ENCODE measurements around the gene PLXNA2. TPM values are rescaled to one million over a fixed set of nuclear protein-coding genes. Genes with fewer than 3 reads are reported as not detected.
A peak's percentile ranks its signal among the peaks of the same experiment; 100 is the strongest.

The PLXNA2 gene
- total RNA-seq, 2 experiments from 2014 or later = 1.1 to 1.2 TPM

DNA sequence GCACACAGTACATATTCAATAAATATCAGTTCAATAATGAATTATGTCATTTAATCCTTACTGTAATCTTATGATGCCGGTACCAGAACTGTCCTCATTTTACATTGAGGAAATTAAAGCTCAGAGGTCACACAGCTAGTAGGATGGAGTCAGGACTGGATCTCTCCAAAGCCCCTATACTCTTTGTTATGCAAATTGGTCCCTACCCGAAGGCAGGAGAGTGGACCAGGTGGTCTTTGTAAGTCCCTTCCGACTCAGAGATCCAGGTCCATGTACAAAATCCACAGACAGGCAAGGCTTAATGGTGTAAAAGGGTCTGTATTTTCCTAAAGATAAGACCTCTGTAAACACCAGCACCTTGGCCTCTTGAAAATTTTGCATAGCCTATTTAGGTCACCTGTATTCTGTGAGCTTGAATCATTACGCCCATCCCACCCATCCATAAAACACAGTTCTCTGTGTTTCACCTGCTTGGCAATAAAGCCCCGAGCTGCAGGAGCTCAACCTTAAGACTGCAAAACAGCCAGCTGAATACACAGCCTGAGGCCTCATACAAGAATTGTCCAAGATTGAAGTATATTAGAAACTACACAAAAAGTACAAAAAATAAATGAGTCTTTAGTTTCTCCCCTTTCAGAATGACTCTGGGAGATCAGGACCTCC, 41.7 kb downstream of the PLXNA2 start:
- CTCF ChIA-PET = interaction anchor here (1.4 kb wide), 1 partner anchor 36 kb away, joined by 3 read pairs; no protein-coding TSS in a partner anchor
- Mint-ChIP-seq H3K27me3 (no peaks in the 10 kb centered on the region), H3K4me3 (no peak overlapping the region), H3K4me1 (no peaks in the 10 kb centered on the region), H3K27ac (no peak overlapping the region), H3K36me3 (ENCODE audit: low read depth) (no peaks in the 10 kb centered on the region), H3K9me3 (no peaks in the 10 kb centered on the region)
- no peak for DNase-seq
- POLR2A ChIA-PET = no interaction called here

DNA sequence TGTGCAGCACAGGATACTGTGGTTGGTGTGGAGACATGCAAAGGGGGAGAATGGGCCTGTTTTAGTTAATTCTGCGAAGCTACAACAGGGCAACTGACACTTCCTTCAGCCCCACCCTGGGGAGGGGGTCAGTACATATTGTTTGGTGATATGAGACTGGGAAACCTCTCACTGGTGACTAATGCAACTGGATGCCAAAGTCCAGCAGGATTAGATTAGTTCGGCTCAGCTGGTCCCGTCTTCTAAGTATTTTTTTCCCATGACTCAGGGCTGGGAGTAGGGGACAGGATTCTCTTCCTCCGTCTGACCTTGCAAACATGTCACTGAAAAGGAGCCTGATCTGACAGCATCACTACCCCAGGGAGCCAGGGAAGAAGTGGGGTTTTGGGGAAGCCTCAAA, 43.0 kb downstream of the PLXNA2 start:
- H3K9me3 Mint-ChIP-seq = no peaks in the 10 kb centered on the region
- no peaks in the 10 kb centered on the region for H3K36me3 Mint-ChIP-seq (ENCODE audit: low read depth)
- H3K27me3 Mint-ChIP-seq = no peaks in the 10 kb centered on the region
- H3K4me1 Mint-ChIP-seq = no peaks in the 10 kb centered on the region
- POLR2A ChIA-PET = no interaction called here
- no peak overlapping the region for H3K27ac Mint-ChIP-seq
- CTCF ChIA-PET = no interaction called here
- no peak overlapping the region for H3K4me3 Mint-ChIP-seq
- no peak for DNase-seq

DNA sequence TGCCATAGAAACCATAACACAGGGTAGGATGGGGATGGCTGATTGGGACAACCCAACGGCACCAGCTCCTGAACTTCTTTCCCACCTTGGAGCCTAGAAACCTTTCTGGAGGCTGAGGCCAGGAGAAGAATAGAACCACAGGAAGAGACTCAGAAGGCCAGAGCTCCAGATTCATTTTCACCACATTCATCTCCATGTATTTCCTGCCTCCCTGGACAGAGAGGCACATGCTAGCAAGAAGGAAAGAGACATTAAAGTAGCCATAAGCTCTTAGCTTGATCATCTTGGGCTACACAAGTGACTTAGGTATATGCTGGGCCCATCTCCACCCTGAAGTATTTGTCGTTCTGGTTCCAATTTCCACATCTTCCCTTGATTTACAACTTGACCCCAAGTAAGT, 44.1 kb downstream of the PLXNA2 start:
- Mint-ChIP-seq H3K36me3 (ENCODE audit: low read depth) (no peaks in the 10 kb centered on the region), H3K9me3 (no peaks in the 10 kb centered on the region), H3K27me3 (no peaks in the 10 kb centered on the region), H3K4me1 (no peaks in the 10 kb centered on the region), H3K4me3 (no peak overlapping the region), H3K27ac (no peak overlapping the region)
- POLR2A ChIA-PET = no interaction called here
- CTCF ChIA-PET = interaction anchor here (1.2 kb wide), 1 partner anchor 40 kb away, joined by 3 read pairs; no protein-coding TSS in a partner anchor
- DNase-seq = no peak

- H3K36me3 Mint-ChIP-seq (ENCODE audit: low read depth) = no peaks in the 10 kb centered on the region
- ChIA-PET POLR2A (no interaction called here), CTCF (interaction anchor here (0.7 to 0.8 kb wide), 2 partner anchors 21 to 31 kb away, joined by 3 read pairs; no protein-coding TSS in a partner anchor)
- no peaks in the 10 kb centered on the region for H3K9me3 Mint-ChIP-seq
- no peak overlapping the region for H3K4me3 Mint-ChIP-seq
- H3K27me3 Mint-ChIP-seq = peaks cover 5% of the 10 kb centered on the region
- no peaks in the 10 kb centered on the region for H3K4me1 Mint-ChIP-seq
- DNase-seq = no peak
- H3K27ac Mint-ChIP-seq = no peak overlapping the region
Measured at GRCh38 chr1:208198236-208198635, 45.9 kb downstream of the PLXNA2 start.

GRCh38 chr1:208194944-208195343, 49.2 kb downstream of the PLXNA2 start:
- CTCF ChIA-PET = interaction anchor here (0.7 kb wide), 1 partner anchor 624 kb away, joined by 4 read pairs; no protein-coding TSS in a partner anchor
- no peaks in the 10 kb centered on the region for H3K9me3 Mint-ChIP-seq

GRCh38 chr1:208192995-208193394, 51.2 kb downstream of the PLXNA2 start:
- DNase-seq = no peak
- CTCF ChIA-PET = no interaction called here
- H3K4me3 Mint-ChIP-seq = no peak overlapping the region
- H3K4me1 Mint-ChIP-seq = peaks cover 12% of the 10 kb centered on the region
- H3K36me3 Mint-ChIP-seq (ENCODE audit: low read depth) = no peaks in the 10 kb centered on the region
- H3K27ac Mint-ChIP-seq = no peak overlapping the region
- no peaks in the 10 kb centered on the region for H3K9me3 Mint-ChIP-seq
- H3K27me3 Mint-ChIP-seq = peaks cover 14% of the 10 kb centered on the region
- POLR2A ChIA-PET = no interaction called here

More at GRCh38 chr1:208194944-208195343, 49.2 kb downstream of the PLXNA2 start:
- peaks cover 8% of the 10 kb centered on the region for H3K27me3 Mint-ChIP-seq
- no peak for DNase-seq
- no peaks in the 10 kb centered on the region for H3K36me3 Mint-ChIP-seq (ENCODE audit: low read depth)
- POLR2A ChIA-PET = no interaction called here
- H3K27ac Mint-ChIP-seq = no peak overlapping the region
- H3K4me1 Mint-ChIP-seq = no peaks in the 10 kb centered on the region
- no peak overlapping the region for H3K4me3 Mint-ChIP-seq

GRCh38 chr1:208190784-208191183, 53.4 kb downstream of the PLXNA2 start:
- peaks cover 21% of the 10 kb centered on the region for H3K4me1 Mint-ChIP-seq
- CTCF ChIA-PET = no interaction called here

DNA sequence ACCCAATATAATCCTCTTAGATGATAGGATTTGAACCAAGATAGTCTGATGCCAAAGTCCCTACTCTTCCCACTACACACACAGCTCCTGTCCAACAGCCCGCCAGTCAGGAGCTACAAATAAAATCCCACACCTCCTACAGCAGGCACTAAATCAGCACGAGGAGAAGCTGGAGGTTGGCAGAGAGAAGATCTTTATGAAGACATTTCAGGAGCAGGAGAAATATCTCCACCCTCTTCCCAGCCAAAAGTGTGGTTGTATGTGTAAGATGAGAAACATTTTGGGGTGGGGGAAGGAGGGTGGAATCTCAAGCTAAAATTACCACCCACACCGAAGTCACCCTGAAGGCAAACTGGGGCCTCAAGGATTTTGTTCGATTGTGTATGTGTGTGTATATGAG, 54.5 kb downstream of the PLXNA2 start:
- ChIA-PET POLR2A (no interaction called here), CTCF (interaction anchor here (1.1 kb wide), 1 partner anchor 16 kb away, joined by 3 read pairs; no protein-coding TSS in a partner anchor)
- Mint-ChIP-seq H3K36me3 (ENCODE audit: low read depth) (no peaks in the 10 kb centered on the region), H3K4me3 (no peak overlapping the region), H3K27me3 (peaks cover 16% of the 10 kb centered on the region), H3K9me3 (no peaks in the 10 kb centered on the region), H3K4me1 (peaks cover 23% of the 10 kb centered on the region), H3K27ac (no peak overlapping the region)
- DNase-seq = no peak

More at GRCh38 chr1:208190784-208191183, 53.4 kb downstream of the PLXNA2 start:
- no peaks in the 10 kb centered on the region for H3K9me3 Mint-ChIP-seq
- DNase-seq = no peak
- POLR2A ChIA-PET = no interaction called here
- no peak overlapping the region for H3K27ac Mint-ChIP-seq
- H3K36me3 Mint-ChIP-seq (ENCODE audit: low read depth) = no peaks in the 10 kb centered on the region
- H3K4me3 Mint-ChIP-seq = no peak overlapping the region
- H3K27me3 Mint-ChIP-seq = peaks cover 20% of the 10 kb centered on the region

DNA sequence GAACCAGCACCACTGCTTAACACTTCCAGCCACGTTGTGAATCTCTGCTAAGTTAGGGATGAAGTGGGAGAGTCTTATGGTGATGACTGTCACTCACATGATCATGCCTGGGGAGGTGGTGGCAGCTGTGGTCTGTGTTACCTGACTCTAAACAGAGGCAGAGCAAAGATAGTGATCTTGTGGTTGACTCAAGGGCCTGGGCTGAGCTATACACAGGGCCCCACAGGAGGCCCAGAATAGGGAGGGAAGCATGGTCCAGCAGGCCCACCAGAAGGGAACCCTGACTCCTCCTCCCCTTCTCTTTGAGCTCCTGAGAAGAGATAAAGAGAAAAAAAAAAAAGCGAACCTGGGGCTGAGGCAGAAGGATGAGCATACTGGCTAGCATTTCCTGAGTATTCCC, 55.0 kb downstream of the PLXNA2 start:
- POLR2A ChIA-PET = no interaction called here
- no peaks in the 10 kb centered on the region for H3K9me3 Mint-ChIP-seq
- H3K27ac Mint-ChIP-seq = no peak overlapping the region
- H3K36me3 Mint-ChIP-seq (ENCODE audit: low read depth) = no peaks in the 10 kb centered on the region
- peaks cover 26% of the 10 kb centered on the region for H3K4me1 Mint-ChIP-seq
- CTCF ChIA-PET = interaction anchor here (0.6 to 1.1 kb wide), 2 partner anchors 17 to 28 kb away, joined by 3 read pairs; no protein-coding TSS in a partner anchor
- peak; percentile 29 for DNase-seq
- peaks cover 15% of the 10 kb centered on the region for H3K27me3 Mint-ChIP-seq
- H3K4me3 Mint-ChIP-seq = no peak overlapping the region

GRCh38 chr1:208188607-208189006, 55.6 kb downstream of the PLXNA2 start:
- ChIA-PET CTCF (interaction anchor here (0.6 to 1.0 kb wide), 2 partner anchors 24 to 29 kb away, joined by 3 read pairs; no protein-coding TSS in a partner anchor), POLR2A (no interaction called here)
- peaks cover 15% of the 10 kb centered on the region for H3K27me3 Mint-ChIP-seq

GRCh38 chr1:208187499-208188041, 56.6 kb downstream of the PLXNA2 start:
- CTCF ChIA-PET = interaction anchor here (1.0 kb wide), 1 partner anchor 25 kb away, joined by 3 read pairs; no protein-coding TSS in a partner anchor
- Mint-ChIP-seq H3K36me3 (ENCODE audit: low read depth) (no peaks in the 10 kb centered on the region), H3K9me3 (no peaks in the 10 kb centered on the region), H3K27me3 (peaks cover 17% of the 10 kb centered on the region), H3K4me1 (peaks cover 27% of the 10 kb centered on the region), H3K4me3 (no peak overlapping the region), H3K27ac (no peak overlapping the region)
- POLR2A ChIA-PET = no interaction called here
- no peak for DNase-seq

More at GRCh38 chr1:208188607-208189006, 55.6 kb downstream of the PLXNA2 start:
- H3K36me3 Mint-ChIP-seq (ENCODE audit: low read depth) = no peaks in the 10 kb centered on the region
- peaks cover 27% of the 10 kb centered on the region for H3K4me1 Mint-ChIP-seq
- DNase-seq = no peak
- H3K9me3 Mint-ChIP-seq = no peaks in the 10 kb centered on the region
- H3K27ac Mint-ChIP-seq = no peak overlapping the region
- H3K4me3 Mint-ChIP-seq = no peak overlapping the region

DNA sequence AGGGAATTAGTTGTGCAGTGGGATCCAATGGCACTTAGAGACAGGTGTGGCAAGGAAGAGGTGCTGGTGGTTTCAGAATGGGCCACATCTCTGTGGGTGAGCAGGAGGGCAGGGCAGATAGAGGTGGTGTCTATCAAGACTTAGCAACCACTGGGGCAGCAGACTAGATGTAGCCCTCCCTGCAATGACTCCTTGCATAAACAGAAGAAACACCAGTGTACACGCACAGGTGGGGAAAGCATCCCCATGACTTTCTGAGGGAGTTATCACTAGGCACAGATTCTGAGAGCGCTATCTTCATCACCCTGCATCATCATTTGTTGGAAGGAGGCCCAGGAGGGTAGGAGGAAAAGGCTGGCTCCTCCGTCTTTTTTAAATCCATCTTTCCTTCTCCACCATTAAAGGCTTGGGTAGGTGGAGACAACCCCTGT, 58.4 kb downstream of the PLXNA2 start:
- CTCF ChIA-PET = interaction anchor here (1.1 kb wide), 1 partner anchor 12 kb away, joined by 3 read pairs; no protein-coding TSS in a partner anchor

GRCh38 chr1:208184966-208185654, 59.1 kb downstream of the PLXNA2 start:
- DNase-seq = no peak
- H3K27ac Mint-ChIP-seq = no peak overlapping the region
- CTCF ChIA-PET = interaction anchor here (0.8 to 1.1 kb wide), 2 partner anchors 12 to 22 kb away, joined by 3 read pairs; no protein-coding TSS in a partner anchor
- no peak overlapping the region for H3K4me3 Mint-ChIP-seq
- peaks cover 17% of the 10 kb centered on the region for H3K27me3 Mint-ChIP-seq
- H3K4me1 Mint-ChIP-seq = peaks cover 27% of the 10 kb centered on the region
- POLR2A ChIA-PET = no interaction called here
- H3K36me3 Mint-ChIP-seq (ENCODE audit: low read depth) = no peaks in the 10 kb centered on the region
- H3K9me3 Mint-ChIP-seq = no peaks in the 10 kb centered on the region

More for the DNA sequence above, 58.4 kb downstream of the PLXNA2 start:
- H3K4me1 Mint-ChIP-seq = peaks cover 27% of the 10 kb centered on the region
- H3K36me3 Mint-ChIP-seq (ENCODE audit: low read depth) = no peaks in the 10 kb centered on the region
- no peak overlapping the region for H3K4me3 Mint-ChIP-seq
- H3K9me3 Mint-ChIP-seq = no peaks in the 10 kb centered on the region
- DNase-seq = no peak
- peaks cover 20% of the 10 kb centered on the region for H3K27me3 Mint-ChIP-seq
- POLR2A ChIA-PET = no interaction called here
- H3K27ac Mint-ChIP-seq = no peak overlapping the region
